Activated CD4-positive, alpha-beta T cell treated with anti-CD3 and anti-CD28 coated beads, Interleukin-2, amount 50 U/mL, for 1 hour (primary cell): ENCODE data around the gene ST7L.
"Not testable (repeated sequence)": the region's sequence is repeated elsewhere in the genome, so short reads cannot be mapped to it uniquely, and the experiment has no call there.

ENCODE experiments used
- DNase-seq: peaks from one replicate; pipeline ENCODE4 v3.0.0-alpha.2; 2020

The ST7L gene

GRCh38 chr1:112618721-112619517 is at the start of gene ST7L:
ST7L (minus strand) TSS chr1:112619141; CDS start chr1:112619113, 28 bp downstream.
- peak; percentile 58 for DNase-seq

- DNase-seq: no peak
Observed at GRCh38 chr1:112666946-112667345, 48.0 kb upstream of the ST7L start.

- no peak for DNase-seq
Observed at GRCh38 chr1:112665857-112666256, 46.9 kb upstream of the ST7L start.

- DNase-seq: no peak
Observed at GRCh38 chr1:112651205-112651604, 32.3 kb upstream of the ST7L start.

- no peak for DNase-seq
Observed at GRCh38 chr1:112646225-112646624, 27.3 kb upstream of the ST7L start.

- no peak for DNase-seq
Observed at GRCh38 chr1:112643080-112643479, 24.1 kb upstream of the ST7L start.

DNA sequence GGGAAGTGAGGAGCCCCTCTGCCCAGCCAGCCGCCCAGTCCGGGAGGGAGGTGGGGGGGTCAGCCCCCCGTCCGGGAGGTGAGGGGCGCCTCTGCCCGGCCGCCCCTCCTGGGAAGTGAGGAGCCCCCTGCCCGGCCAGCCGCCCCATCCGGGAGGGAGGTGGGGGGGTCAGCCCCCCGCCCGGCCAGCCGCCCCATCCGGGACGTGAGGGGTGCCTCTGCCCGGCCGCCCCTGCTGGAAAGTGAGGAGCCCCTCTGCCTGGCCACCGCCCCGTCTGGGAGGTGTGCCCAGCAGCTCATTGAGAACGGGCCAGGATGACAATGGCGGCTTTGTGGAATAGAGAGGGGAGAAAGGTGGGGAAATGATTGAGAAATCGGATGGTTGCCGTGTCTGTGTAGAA is 21.5 kb upstream of the ST7L start:
- DNase-seq: not testable (repeated sequence)

DNA sequence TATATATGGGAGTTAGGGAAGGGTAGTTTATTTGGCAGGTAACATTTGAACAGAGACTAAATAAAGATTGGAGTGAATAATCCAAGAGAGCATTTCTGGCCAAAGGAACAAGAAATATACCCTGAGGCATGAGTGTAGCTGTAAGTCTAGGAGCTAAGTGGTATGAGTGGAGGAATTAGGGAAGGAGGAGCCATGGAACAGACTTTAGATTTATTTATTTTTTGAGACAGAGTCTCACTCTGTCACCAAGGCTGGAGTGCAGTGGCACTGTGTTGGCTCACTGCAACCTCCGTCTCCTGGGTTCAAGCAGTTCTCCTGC is 19.1 kb upstream of the ST7L start:
- DNase-seq: no peak

DNA sequence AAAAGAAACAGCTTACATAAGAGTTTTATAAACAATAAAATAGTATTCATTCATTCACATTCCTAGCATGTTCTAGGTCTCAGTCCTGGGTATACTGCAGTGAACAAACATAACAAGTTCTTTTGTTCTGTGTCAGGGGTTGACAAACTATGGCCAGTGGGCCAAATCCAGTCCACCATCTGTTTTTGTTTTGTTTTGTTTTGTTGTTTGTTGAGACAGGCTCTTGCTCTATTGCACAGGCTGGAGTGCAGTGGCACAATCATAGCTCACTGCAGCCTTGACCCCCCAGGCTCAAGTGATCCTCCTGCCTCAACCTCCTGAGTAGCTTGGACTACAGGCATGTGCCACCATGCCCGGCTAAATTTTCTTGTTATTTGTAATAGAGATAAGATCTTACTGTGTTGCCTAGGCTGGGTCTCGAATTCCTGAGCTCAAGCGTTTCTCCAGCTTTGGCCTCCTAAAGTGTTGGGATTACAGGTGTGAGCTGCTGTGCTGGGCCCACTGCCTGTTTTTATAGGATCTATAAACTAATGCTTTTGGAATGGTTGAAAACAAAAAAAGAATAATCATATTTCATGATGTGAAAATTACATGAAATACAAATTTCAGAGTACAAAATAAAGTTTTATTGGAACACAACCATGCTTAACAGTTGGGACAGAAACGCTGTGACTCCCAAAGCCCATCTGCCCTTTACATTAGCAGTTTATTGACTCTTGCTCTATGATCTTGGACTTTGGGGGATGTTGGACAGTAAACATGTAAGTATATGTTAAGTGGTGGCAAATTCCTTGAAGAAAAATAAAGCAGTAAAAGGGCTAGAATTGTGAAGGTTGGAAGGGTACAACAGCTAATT is 18.5 kb upstream of the ST7L start:
- DNase-seq: no peak

- DNase-seq: no peak
Observed at GRCh38 chr1:112636597-112637253, 17.8 kb upstream of the ST7L start.

GRCh38 chr1:112636056-112636455 is 17.1 kb upstream of the ST7L start:
- DNase-seq: no peak

GRCh38 chr1:112634367-112634766 is 15.4 kb upstream of the ST7L start:
- no peak for DNase-seq

DNA sequence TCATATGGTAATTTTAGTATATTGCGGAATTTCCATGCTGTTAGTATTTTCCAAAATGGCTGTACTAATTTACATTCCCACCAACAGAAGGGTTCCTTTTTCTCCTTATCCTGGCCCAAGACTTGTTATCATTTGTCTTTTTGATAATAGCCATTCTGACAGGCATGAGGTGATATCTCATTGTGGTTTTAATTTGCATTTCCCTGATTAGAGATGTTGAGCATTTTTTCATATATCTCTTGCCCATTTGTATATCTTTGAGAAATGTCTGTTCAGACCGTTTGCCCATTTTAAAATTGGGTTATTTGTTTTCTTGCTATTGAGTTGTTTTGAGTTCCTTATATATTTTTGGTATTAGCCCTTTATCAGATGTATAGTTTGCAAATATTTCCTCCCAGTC is 14.7 kb upstream of the ST7L start:
- DNase-seq: no peak

- DNase-seq: no peak
Observed at GRCh38 chr1:112629256-112629655, 10.3 kb upstream of the ST7L start.

- DNase-seq: no peak
Observed at GRCh38 chr1:112628516-112628915, 9.6 kb upstream of the ST7L start.

- DNase-seq: no peak
Observed at GRCh38 chr1:112626887-112627286, 7.9 kb upstream of the ST7L start.

- DNase-seq: no peak
Observed at GRCh38 chr1:112626193-112626592, 7.3 kb upstream of the ST7L start.

DNA sequence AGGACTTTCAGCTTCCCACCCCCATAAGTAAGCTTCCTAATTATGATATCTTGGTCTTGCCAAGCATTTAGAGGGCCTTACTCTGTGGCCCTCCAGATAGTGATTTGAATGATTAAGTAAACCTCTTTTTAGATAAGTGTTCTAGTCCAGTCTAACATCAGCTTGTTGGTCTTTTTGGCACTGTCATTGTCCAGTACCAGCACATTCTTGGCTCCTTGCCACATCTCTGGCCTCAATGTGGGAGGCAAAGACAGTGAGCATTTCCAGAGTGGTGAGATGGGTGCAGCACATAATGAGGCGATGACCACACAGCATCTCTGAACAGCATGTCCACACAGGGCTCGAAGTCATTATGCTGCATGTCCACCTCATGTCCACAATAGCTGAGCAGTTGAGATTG is 6.8 kb upstream of the ST7L start:
- DNase-seq: no peak

- DNase-seq: not testable (repeated sequence)
Observed at GRCh38 chr1:112624493-112624892, 5.6 kb upstream of the ST7L start.

DNA sequence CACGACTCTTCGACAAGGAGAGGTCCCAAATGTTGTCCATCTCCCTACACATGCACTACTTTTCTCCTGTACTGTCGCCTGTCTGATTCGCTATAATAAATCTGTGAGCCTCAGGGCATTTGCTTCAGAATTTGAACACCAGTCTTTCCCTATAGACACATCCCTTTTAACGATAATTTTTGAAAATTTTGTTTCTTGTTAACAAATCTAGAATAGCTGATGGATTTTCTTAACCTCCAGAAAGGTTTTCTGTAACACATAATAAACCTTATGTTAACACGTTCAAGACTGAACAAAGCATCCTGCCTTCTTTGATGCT is 1.4 kb upstream of the ST7L start:
- no peak for DNase-seq

- peak; percentile 89 for DNase-seq
Observed at GRCh38 chr1:112619518-112620376, 806 bp upstream of the ST7L start, which contains the start of gene CAPZA1. CAPZA1 (plus strand) TSS chr1:112619832; CDS start chr1:112619845, 13 bp downstream.

DNA sequence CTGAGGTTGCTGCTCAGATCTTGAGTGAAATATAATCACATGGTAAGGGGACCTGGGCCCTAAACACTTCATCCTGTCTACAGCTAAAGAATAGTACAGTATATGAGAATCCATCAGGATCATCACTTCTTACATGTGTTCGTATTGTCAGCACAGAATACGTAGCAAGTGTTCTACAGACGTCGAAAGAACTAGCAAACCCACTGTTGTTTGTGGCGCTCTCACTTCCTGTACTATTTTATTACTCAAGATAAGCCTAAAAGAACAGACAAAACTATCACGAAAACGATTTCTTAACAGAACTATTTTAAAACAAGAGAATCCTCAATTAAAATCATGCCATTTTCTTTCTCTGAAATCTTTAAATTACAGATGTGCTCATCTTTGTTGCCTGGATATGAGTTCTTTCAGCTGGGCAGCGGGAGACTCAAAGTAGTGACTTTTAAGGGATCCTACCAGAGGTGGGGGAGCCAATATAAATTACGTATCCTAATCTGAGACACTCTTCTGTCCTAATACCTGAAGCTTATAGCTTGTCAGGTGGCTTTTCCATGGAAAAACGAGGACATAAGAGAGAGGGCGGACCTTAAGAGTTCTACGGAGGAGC is 724 bp downstream of the ST7L start:
- DNase-seq: peak; percentile 19
